ENCODE results near the gene LMAN2L. TPM values are rescaled to one million over a fixed set of nuclear protein-coding genes. Genes with fewer than 3 reads are reported as not detected.

Gene LMAN2L
- total and polyA plus RNA-seq, 2 of the 8 experiments (the other 6 are each of a cell fraction or from before 2014, with no cell fraction given) = 14.3 to 17.6 TPM

- TF ChIP-seq ZNF274 (IDR thresholded peaks at IDR 0.05; ENCODE audit: borderline replicate concordance, extremely low read depth, low read length) (no peak), CBX5 (IDR thresholded peaks at IDR 0.05; ENCODE audit: low read depth, low read length) (no peak)
Measured at GRCh38 chr2:96789245-96789617, 49.4 kb upstream of the LMAN2L start (continued).

All from H1 (cell line).